GM19193 (cell line): ENCODE results near the gene PASK.

Experiments used
- POLR2A ChIP-seq: IDR thresholded peaks from 4 replicates; pipeline ENCODE4 v1.6.1; 2011; ENCODE audit not compliant: insufficient read depth, insufficient read length; ENCODE audit errors: extremely low read depth

The PASK gene

DNA sequence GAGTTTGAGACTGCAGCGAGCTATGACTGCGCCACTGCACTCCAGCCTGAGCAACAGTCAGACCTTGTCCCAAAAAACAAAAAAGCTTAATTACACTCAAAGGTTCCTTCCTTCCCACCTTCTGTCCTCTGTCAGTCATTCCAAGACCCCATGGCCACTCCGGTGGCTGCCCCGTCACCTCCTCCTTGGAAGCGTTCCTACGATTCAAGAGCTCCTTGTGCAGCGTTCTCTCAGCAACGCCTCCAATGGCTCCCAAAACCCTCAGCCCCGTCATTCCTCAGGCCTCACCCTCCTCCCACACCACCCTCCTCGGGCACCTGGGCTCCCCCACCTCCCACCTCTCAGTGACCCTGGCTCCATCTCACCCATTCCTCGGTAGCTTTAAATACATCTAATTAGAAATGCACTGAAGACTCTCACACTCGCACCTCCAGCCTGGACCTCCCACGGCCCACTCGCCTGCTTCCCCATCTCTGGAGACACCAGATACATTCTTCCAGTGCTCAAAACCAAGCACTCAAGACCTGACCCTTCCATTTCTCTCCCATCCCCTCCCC, 8.0 kb downstream of the PASK start:
- TF ChIP-seq POLR2A, result no peak

- TF ChIP-seq POLR2A, result no peak
These were observed 8.8 kb downstream of the PASK start for GRCh38 chr2:241140445-241140840.

- TF ChIP-seq POLR2A, result no peak
These were observed 9.5 kb downstream of the PASK start for GRCh38 chr2:241139531-241140444.

- TF ChIP-seq POLR2A, result no peak
These were observed 10.8 kb downstream of the PASK start for GRCh38 chr2:241138471-241138870.

GRCh38 chr2:241137276-241138190, 11.7 kb downstream of the PASK start:
- TF ChIP-seq POLR2A, result no peak

DNA sequence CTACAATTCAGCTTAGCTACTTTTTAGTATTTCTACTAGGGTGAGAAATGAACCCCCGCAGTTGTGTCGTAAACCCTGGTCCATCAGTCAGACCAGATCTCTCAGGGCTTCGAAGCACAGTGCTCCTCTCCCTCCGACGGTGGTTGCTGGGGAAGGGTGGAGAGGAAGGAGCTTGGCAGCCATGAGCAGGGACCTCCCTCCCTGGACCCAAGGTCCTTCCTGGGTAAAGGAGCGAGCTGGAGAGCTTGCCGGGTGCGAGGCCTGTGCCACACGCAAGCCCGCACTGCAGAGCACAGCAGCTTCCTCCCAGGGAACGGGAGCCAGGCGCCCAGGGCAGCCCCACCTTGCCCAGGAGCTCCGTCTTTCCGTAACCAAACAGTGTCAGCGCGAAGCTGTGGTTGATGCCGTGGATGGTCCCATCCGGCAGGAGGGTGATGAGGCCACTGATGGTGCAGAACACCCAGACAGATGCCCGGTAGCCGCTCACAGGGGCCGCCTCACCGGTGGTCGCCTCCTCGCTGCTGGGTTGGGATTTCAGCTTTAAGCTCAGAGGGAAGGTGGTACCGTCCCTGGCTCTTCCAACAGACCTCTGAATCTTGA, 12.5 kb downstream of the PASK start:
- TF ChIP-seq POLR2A, result no peak

- TF ChIP-seq POLR2A, result no peak
These were observed 13.1 kb downstream of the PASK start for GRCh38 chr2:241136191-241136590.

DNA sequence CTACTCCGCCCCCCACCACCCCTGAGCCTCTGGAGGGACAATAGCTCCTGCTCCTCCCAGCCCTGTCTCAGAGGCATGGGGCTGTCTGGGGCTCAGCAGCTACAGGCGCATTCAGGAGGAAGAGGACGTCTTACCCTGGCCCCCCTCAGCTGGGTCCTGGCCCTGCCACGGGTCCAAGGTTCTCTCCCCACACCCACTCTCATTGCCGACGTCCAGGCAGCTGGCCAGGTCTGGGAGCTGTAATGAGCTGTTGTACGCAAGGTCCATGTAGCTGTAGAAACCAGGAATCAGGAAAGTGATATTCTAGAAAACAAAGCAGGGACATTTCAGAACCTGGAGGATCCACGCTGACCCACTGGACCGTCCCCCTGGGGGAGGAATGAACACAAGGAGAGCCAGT, 13.5 kb downstream of the PASK start:
- no peak for TF ChIP-seq POLR2A

DNA sequence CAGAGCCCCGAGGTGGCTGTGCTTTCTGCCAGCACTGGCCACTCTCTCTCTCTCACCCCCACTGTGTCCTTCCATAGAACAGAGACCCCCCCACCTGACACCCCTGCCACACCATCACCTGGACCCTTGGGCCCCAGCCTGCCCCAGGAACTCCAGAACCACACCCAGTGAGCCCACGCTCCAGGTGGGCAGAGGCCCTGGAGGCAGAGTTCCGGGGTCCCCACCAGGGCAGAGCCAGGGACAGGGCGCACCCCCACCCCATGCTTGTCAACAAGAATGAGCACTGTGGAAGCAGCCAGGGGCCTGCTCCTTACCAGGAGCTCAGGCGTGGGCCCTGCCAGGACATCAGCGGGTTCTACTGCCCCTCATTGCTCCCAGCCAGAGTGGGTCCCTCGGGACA, 14.6 kb downstream of the PASK start:
- no peak for TF ChIP-seq POLR2A

GRCh38 chr2:241133436-241133820, 15.8 kb downstream of the PASK start:
- TF ChIP-seq POLR2A, result no peak

DNA sequence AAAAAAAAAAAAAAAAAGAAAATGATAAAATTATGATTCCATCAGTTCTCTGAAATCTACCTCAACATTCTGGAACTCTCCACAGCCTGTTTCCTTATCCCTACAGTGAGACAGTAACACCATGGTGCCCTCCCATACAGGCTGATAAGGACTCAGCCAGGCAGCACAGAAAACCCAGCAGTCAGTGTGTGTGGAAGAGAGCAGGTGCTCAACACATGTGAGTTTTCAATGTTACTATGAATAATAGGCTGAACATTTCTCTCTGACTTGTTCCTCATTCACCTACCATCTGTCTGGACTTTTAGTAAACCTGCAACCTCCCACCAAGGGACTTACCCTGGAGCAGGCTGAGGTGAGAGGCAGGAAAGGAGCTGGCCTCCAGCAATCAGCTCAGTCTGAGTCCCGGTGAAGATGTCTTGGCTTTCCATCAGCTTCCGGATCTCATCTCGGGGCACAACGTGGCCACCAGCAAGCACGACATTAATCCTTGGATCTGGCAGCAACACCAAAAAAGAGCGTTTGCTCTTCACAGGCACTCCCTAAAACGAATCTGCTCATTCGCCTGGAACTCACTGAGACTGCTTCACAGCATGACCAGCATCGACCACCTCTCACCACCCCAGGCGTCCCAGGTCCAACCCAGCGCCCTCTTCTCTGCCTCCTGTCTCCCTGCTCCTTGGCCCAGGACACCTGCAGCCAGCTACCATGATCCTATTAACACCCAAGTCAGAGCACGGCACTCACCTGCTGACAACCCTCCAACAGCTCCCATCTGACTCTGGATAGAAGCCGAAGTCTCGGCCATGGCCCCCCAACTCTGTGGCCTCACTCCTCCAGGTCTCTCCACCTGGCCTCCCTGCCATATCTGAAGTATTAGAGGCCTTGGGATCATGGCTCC, 16.5 kb downstream of the PASK start:
- TF ChIP-seq POLR2A, result no peak

DNA sequence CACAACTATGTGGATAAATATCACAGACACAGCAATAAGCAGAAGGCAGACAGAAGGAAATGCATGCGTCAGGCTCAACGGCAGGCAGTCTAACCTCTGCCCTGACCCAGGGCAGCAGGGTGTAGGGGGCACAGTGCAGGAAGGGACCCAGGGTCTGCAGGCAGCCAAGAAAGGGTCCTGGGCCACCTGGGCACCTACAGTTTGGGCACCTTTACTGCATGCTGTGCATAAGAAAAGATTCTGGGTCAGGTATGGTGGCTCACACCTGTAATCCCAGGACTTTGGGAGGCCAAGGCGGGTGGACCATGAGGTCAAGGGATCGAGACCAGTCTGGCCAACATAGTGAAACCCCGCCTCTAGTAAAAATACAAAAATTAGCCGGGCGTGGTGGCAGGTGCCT, 17.7 kb downstream of the PASK start:
- TF ChIP-seq POLR2A, result no peak

- no peak for TF ChIP-seq POLR2A
These were observed 19.0 kb downstream of the PASK start for GRCh38 chr2:241130316-241130715.
